ENCODE data around the gene MAP1LC3B2.

GRCh38 chr12:116606397-116606796, 47.2 kb downstream of the MAP1LC3B2 start:
- no peak for TF ChIP-seq POLR2A (IDR thresholded peaks at IDR 0.05)
- TF ChIP-seq CTCF (IDR thresholded peaks at IDR 0.05), result no peak
